ENCODE measurements around the gene EIF2S3.

- no peak for TF ChIP-seq CTCF (IDR thresholded peaks at IDR 0.05; ENCODE audit: control extremely low read depth in 1 of 3, insufficient read depth in 1 of 3, low read depth in 1 of 3, low read length in 3 of 3)
- TF ChIP-seq POLR2A (IDR thresholded peaks at IDR 0.05; ENCODE audit: control extremely low read depth in 1 of 2, low read depth in 2 of 2, low read length in 2 of 2), result peak; percentile 42 to 44
- peak; percentile 51; the same call in 1 of the 2 replicates for TF ChIP-seq ATF2 (IDR thresholded peaks at IDR 0.05; ENCODE audit: low read length)
- no peak for TF ChIP-seq JUND (IDR thresholded peaks at IDR 0.05; ENCODE audit: low read length)
- TF ChIP-seq TBP (IDR thresholded peaks at IDR 0.05; ENCODE audit: low read depth, low read length), result no peak
These were observed 28.9 kb upstream of the EIF2S3 start for GRCh38 chrX:24025741-24026403.

All from H1 (cell line).